ENCODE measurements around the gene ARHGEF26. TPM values are rescaled to one million over a fixed set of nuclear protein-coding genes. Genes with fewer than 3 reads are reported as not detected.

ARHGEF26 gene
- total RNA-seq, 1 donor from 2014 or later: 0.53 TPM

GRCh38 chr3:154111365-154111935 is 9.7 kb upstream of the ARHGEF26 start:
- Histone ChIP-seq H3K27me3 (ENCODE audit: control insufficient read depth, insufficient read depth, low read length) (peaks cover 8% of the 10 kb centered on the region), H3K36me3 (ENCODE audit: control insufficient read depth, insufficient read depth, low read length) (no peaks in the 10 kb centered on the region), H3K4me3 (ENCODE audit: low read depth, low read length) (no peak overlapping the region)
- FAIRE-seq (no peak), DNase-seq (ENCODE audit: low read depth) (no peak)
- no peak for TF ChIP-seq CTCF (IDR thresholded peaks at IDR 0.05; ENCODE audit: insufficient read depth, low read length, severe bottlenecking)

GRCh38 chr3:154112146-154112852 is 8.9 kb upstream of the ARHGEF26 start:
- peaks cover 8% of the 10 kb centered on the region for H3K27me3 ChIP-seq (ENCODE audit: control insufficient read depth, insufficient read depth, low read length)
- DNase-seq (ENCODE audit: low read depth): no peak
- H3K36me3 ChIP-seq (ENCODE audit: control insufficient read depth, insufficient read depth, low read length): no peaks in the 10 kb centered on the region
- H3K4me3 ChIP-seq (ENCODE audit: low read depth, low read length): no peak overlapping the region
- FAIRE-seq: no peak
- TF ChIP-seq CTCF (IDR thresholded peaks at IDR 0.05; ENCODE audit: insufficient read depth, low read length, severe bottlenecking): no peak

GRCh38 chr3:154113609-154114008 is 7.6 kb upstream of the ARHGEF26 start:
- TF ChIP-seq CTCF (IDR thresholded peaks at IDR 0.05; ENCODE audit: insufficient read depth, low read length, severe bottlenecking): no peak
- Histone ChIP-seq H3K36me3 (ENCODE audit: control insufficient read depth, insufficient read depth, low read length) (no peaks in the 10 kb centered on the region), H3K27me3 (ENCODE audit: control insufficient read depth, insufficient read depth, low read length) (peaks cover 8% of the 10 kb centered on the region), H3K4me3 (ENCODE audit: low read depth, low read length) (no peak overlapping the region)
- FAIRE-seq (no peak), DNase-seq (ENCODE audit: low read depth) (no peak)

- FAIRE-seq: no peak
- no peak for DNase-seq (ENCODE audit: low read depth)
- no peaks in the 10 kb centered on the region for H3K36me3 ChIP-seq (ENCODE audit: control insufficient read depth, insufficient read depth, low read length)
- no peak for TF ChIP-seq CTCF (IDR thresholded peaks at IDR 0.05; ENCODE audit: insufficient read depth, low read length, severe bottlenecking)
- no peak overlapping the region for H3K4me3 ChIP-seq (ENCODE audit: low read depth, low read length)
- peaks cover 8% of the 10 kb centered on the region for H3K27me3 ChIP-seq (ENCODE audit: control insufficient read depth, insufficient read depth, low read length)
Observed at GRCh38 chr3:154115332-154115731, 5.9 kb upstream of the ARHGEF26 start.

- no peak for FAIRE-seq
- TF ChIP-seq CTCF (IDR thresholded peaks at IDR 0.05; ENCODE audit: insufficient read depth, low read length, severe bottlenecking): no peak
Observed at GRCh38 chr3:154119951-154120350, 1.2 kb upstream of the ARHGEF26 start.

More at GRCh38 chr3:154119951-154120350, 1.2 kb upstream of the ARHGEF26 start:
- no peak overlapping the region for H3K4me3 ChIP-seq (ENCODE audit: low read depth, low read length)
- no peaks in the 10 kb centered on the region for H3K36me3 ChIP-seq (ENCODE audit: control insufficient read depth, insufficient read depth, low read length)
- no peak for DNase-seq (ENCODE audit: low read depth)
- H3K27me3 ChIP-seq (ENCODE audit: control insufficient read depth, insufficient read depth, low read length): no peaks in the 10 kb centered on the region

Data from bronchial epithelial cell (primary cell).